ENCODE measurements around the gene GNG4.
"Not testable (repeated sequence)": the region's sequence is repeated elsewhere in the genome, so short reads cannot be mapped to it uniquely, and the experiment has no call there.

Gene GNG4

DNA sequence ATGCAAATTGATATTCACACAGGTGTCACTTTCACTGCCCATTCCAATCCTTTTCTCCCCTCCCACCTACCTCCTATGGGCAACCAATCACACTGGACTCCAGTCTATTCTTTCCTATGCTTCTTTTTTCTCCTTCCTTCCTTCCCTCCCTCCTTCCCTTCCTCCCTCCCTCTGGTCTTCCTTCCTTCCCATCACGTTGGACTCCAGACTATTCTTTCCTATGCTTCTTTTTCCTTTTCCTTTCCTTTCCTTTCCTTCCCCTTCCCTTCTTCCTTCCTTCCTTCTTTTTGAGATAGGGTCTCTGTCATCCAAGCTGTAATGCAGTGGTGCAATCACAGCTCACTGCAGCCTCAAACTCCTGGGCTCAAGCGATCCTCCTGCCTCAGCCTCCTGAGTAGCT is 64.6 kb downstream of the GNG4 start:
- DNase-seq (ENCODE audit: low read depth in 2 of 2) = no peak

DNA sequence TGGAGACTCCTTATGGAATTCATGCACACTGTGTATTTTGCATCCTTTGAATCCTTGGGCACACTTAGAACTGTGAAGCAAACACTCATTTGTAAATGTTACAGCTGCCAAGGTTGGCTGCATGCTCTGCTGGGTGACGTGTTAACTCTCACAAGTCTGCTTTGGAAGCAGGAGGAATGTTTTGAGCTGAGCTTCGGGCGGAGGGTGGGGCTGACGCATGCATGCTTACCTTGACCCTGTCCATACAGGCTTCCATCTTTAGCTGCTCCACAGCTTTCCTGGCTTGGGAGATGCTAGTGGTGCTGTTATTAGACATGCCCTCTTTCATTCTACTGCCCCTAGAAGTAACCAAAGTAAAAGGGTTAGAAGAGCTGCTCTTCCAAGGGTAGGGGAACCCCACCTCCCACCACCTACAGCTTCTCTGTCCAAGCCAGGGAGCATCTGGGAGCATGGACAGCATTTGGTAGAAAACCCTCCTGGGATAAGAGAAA is 66.0 kb downstream of the GNG4 start:
- DNase-seq (ENCODE audit: low read depth in 2 of 2) = no peak

DNA sequence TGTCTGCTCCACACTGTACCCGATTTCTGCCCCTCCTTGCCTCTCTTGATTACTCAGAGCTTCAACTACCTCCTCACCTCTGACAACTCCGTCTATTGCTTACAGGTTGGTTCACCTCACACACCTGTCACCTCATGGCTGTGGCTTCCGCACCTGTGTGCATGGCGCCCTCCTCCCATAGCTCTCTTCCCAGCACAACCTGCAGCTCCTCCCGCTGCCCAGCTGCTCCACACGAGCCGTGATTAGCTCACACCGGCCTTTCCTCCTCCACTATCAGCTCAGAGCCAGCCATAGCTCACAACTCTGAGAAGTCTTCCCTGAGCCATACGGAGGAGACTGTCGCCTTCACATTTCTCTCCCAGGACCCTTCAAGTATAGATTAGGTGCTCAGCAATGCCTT is 67.5 kb downstream of the GNG4 start:
- no peak for DNase-seq (ENCODE audit: low read depth in 2 of 2)

DNA sequence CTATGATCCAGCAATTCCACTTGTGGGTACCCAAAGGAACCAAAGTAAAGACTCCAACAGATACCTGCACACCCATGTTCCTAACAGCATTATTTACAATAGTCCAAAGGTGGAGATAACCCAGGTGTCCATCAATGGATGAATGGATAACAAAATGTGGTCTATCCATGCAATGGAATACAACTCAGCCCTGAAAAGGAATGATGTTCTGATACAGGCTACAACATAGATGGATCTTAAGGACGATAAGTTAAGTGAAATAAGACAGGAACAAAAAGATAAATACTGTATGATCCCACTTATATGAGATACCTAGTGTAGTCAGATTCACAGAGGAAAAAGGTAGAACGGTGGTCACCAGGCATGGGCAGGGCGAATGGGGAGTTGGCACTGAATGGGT is 69.7 kb downstream of the GNG4 start:
- DNase-seq (ENCODE audit: low read depth in 2 of 2) = no peak

DNA sequence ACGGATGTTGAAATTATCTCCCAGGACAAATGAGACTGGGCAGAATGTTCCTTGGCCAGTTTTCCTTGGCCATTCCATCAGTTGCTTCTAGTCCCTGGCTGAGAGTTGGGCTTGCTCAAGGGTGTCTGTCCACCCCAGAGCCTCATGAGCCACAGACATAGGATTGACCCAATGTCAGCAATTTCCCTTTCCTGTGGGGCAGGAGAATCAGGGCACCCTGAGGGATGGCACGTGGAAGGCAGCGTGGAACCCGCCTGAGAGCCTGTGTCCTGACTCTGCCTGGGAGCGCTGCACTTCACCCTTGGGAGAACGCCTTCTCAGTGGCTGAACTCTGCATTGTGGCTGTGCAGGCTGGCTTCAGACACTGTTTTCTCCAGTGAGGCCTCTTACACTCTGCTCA is 74.0 kb downstream of the GNG4 start:
- DNase-seq (ENCODE audit: low read depth in 2 of 2) = no peak

DNA sequence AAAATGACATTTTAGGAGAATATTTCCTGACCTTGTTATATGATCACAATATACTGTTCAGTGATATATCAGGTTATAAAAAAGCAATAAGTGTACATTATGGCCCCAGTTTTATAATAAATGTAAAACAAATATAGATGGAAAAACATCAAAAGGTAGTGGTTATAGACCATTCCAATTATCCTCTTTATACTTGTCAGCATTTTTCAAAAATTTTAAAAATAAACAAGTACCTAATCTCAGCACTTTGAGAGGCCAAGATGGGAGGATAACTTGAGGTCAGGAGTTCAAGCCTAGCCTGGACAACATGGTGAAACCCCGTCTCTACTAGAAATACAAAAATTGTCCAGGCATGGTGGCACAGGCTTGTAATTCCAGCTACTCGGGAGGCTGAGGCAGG is 75.7 kb downstream of the GNG4 start:
- DNase-seq (ENCODE audit: low read depth in 2 of 2) = no peak

DNA sequence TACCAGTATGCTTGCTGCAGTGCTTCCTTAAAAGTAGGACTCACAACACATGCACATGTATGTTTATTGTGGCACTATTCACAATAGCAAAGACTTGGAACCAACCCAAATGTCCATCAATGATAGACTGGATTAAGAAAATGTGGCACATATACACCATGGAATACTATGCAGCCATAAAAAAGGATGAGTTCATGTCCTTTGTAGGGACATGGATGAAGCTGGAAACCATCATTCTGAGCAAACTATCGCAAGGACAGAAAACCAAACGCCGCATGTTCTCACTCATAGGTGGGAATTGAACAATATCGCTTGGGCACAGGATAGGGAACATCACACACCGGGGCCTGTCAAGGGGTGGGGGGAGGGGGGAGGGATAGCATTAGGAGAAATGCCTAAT is 76.6 kb downstream of the GNG4 start:
- not testable (repeated sequence) for DNase-seq (ENCODE audit: low read depth in 2 of 2)

DNA sequence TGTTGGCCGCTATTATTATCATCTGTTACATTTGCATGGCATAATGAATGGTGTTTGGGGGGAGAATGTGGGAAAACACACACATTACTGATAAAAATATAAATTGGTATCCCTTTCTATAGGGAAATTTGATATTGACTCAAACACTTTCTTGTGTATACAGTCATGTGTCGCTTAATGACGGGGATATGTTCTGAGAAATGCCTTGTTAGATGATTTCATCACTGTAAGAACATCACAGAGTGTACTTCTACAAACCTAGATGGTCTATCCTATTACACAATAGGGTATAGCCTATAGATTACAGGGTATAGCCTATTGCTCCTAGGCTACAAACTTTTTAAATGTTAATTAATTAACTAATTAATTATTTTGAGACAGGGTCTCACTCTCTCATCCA is 78.1 kb downstream of the GNG4 start:
- no peak for DNase-seq (ENCODE audit: low read depth in 2 of 2)

DNA sequence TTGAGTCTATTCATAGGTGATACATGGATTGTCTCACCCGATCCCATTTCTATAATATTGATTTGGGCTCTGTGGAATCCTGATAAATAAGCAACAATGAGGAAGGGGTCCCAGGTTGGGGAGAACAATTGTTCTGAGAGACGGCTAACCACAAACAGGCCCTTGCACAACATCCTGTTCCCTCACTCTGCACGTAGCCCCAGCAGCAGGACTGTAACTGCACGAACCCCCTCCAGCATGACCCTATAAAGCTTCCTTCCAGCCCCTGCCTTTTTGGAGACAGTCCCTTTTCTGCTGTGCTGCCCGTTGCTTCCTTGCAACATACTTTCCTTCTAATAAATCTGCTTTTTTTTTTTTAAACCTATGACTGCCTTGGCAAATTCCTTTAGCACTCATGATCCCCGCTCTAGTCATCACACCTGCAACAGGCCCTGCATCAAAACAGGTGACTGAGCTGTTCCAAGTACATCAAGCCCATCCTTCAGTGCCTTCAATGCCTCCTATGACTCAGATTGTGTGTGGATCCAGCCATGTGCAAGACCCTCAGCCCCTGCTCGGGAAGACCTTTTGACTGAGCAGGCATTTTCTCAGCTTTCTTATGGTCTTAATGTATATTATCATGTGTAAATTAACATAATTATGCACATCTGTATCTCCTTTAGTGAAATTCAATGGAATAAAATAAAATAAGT is 81.6 kb downstream of the GNG4 start:
- DNase-seq (ENCODE audit: low read depth in 2 of 2) = no peak

DNA sequence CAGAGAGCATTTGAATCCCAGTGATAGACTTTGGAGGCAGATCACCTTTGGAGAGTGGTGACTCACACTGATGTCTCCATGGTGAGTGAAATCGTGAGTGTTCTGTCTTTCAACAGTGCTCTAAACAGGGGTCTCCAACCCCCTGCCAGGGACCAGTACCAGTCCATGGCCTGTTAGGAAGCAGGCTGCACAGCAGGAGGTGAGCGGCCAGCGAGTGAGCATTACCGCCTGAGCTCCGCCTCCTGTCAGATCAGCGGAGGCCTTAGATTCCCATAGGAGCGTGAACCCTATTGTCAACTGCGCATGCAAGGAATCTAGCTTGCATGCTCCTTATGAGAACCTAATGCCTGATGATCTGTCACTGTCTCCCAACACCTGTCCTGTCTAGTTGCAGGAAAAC is 83.5 kb downstream of the GNG4 start:
- DNase-seq (ENCODE audit: low read depth in 2 of 2) = no peak

DNA sequence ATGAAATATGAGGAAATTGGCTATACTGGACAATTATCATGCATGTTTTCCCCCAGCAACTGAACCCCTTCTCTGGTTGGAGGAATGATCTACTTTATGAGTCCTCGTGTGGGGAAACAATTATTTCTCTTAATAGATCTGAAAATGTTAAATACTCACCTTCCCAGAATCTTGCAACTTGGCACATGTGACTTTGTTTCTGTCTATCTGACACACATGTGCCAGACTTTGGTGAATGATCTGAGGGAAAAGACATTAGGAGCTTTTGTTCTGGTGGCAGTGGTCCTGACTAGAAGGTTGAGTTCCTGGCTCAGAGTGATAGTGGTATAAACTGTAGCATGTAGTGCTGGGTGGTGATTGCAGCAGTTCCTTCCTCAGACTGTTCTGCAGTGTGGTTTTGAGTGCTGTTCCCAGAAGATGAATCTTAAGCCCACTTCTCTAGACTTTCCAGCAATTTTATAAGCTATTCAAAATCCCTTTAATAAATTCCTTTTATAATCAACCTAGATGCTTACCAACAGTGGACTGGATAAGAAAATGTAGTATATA is 86.0 kb downstream of the GNG4 start:
- no peak for DNase-seq (ENCODE audit: low read depth in 2 of 2)

DNA sequence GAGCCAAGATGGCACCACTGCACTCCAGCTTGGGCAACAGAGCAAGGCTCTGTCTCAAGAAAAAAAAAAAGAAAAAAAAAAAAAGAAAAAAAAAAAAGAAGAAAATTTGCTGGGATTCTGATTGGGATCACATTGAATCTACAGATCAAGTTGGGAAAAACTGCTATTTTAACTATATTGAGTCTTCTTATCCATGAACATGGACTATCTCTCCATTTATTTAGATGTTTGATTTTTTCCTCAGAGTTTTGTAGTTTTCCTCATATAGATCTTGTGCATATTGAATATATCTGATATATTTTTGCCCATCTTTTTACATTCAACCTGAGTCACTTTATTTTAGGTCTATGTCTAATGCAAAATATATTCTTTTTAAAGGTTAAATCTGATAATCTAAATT is 87.0 kb downstream of the GNG4 start:
- no peak for DNase-seq (ENCODE audit: low read depth in 2 of 2)

DNA sequence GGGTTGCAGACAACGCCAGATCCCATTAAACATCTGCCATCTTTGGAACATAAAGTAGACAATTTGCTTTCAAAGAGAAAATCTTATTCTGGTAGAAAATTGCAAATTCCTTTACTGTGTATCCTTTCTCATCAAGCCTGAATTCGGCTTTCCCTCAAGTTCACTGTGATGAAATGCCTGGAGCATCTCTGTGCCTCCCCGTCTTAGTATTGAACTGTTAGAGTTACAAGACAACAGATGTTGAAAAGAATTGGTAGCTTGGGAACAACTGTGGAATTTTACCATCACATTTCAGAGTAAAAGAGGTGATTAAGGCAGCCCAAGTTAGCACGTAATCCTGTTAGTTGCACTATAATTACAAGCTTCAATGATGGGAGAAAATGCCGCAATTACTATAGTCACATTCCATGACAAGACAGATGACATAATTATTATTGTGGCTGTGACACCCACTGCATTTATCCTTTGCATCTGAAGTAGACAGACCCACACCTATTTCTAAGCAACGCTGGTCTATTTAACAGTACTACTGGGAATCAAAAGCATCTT is 90.9 kb downstream of the GNG4 start:
- no peak for DNase-seq (ENCODE audit: low read depth in 2 of 2)

DNA sequence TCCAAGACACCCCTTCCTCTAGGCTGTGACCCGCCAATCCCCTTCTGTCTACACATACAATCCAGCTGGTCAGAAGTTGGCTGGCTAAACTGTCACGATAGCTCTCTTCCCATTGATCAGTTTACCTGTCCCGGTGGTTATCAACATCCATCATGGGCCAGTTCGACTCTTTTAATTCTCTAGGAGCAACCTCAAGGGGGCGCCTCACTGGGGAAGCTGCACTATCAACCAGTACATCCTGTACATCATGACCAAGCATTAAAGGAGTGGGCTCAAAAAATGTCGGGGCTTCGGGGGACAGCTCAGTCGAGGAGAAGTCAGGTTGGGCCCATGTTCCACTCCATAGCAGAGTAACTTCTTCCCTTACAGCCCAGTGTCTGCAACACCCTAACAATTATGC is 92.1 kb downstream of the GNG4 start:
- DNase-seq (ENCODE audit: low read depth in 2 of 2) = no peak

DNA sequence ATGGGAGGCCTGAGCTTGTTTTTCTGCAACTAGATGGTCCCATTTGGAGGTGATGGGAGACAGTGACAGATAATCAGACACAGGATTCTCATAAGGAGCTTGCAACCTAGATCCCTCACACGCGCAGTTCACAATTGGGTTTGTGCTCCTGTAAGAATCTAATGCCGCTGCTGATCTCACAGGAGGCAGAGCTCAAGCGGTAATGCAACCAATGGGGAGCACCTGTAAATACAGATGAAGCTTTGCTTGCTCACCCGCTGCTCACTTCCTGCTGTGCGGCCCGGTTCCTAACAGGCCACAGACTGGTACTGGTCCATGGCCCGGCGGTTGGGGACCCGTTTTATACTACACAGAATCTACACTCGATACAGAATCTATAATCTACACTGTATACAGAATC is 92.8 kb downstream of the GNG4 start:
- DNase-seq (ENCODE audit: low read depth in 2 of 2) = no peak

DNA sequence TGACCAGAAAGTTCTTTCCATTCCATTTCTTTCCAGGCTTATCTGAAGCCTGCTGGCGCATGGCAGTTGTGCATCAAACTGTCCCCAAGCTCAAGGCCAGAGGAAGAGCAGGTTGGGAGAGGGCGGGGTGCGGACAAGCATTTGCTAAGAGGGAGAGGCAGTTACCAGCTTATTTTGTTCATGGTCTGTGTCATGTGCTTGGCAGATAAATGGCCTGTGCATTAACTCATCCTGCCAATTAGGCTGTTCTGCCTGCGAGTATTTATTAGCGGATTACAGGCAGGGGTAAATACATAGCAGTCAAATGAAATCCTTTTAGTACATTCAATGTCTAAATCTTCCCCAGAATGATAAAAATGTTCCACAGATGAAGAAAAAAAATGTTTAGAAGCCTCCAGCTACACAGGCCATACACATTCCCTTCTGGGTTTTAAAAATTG is 96.5 kb downstream of the GNG4 start:
- DNase-seq (ENCODE audit: low read depth in 2 of 2) = no peak

DNA sequence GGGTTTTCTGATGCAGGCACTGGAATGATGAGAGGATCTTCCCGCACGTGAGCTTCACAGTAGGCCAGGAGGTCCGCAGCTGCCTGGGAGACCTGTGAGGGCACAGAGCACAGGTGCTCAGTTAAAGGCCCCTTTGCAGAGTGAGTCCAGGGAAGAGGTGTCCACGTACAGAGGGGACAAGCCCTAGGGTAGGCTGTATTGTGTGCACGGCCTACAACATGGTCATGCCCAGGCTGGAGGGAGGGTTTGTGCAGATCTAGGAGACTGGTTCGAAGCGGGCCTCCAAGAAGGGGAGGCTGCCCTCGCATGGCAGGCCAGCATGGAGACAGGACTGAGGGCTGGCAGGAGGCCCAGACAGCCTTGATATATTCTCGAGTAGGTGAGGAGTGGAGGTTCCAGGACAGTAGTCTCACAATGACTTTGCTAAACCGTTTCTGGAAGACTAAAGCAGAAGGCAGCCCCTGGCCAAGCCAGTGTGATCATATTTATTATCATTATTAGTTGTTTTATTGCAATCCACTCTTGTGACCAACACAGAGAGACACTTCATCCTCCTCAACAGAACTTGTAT is 97.4 kb downstream of the GNG4 start:
- no peak for DNase-seq (ENCODE audit: low read depth in 2 of 2)

DNA sequence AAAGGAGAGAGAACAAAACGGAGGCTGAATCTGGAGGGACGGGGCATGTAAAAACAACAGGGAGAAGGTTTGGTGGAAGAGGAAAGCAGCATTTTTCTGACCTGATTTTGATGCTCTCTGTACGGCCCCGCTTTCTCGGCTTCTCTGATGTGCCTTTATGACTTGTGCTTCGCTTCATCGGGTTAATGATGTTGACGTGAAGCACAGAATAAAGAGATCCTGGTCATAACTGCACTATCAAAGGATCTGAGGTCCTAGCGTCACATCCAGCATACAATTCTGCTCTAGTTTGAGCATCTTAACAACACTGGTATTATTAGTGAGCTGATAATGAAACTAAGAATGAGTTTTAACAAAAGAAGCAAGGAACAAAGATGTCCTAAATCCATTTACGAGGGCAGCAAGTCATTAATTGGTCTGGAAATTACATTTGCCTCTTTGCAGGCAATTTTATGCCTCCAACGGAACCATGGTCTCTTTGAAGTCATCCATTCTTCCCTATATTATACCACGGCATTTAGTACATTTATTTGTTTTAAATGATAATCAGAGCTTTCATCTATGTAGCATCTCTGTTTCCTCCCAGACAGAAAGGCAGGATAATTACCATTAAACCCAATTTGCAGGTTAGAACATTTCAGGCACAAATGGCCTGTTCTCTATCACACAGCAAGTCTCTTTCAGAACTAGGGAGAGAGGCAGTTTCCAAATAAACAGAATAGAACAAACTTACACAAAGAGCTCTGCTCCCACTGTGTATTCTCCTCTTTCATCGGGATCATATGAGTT is 100.0 kb downstream of the GNG4 start:
- DNase-seq (ENCODE audit: low read depth in 2 of 2) = no peak

DNA sequence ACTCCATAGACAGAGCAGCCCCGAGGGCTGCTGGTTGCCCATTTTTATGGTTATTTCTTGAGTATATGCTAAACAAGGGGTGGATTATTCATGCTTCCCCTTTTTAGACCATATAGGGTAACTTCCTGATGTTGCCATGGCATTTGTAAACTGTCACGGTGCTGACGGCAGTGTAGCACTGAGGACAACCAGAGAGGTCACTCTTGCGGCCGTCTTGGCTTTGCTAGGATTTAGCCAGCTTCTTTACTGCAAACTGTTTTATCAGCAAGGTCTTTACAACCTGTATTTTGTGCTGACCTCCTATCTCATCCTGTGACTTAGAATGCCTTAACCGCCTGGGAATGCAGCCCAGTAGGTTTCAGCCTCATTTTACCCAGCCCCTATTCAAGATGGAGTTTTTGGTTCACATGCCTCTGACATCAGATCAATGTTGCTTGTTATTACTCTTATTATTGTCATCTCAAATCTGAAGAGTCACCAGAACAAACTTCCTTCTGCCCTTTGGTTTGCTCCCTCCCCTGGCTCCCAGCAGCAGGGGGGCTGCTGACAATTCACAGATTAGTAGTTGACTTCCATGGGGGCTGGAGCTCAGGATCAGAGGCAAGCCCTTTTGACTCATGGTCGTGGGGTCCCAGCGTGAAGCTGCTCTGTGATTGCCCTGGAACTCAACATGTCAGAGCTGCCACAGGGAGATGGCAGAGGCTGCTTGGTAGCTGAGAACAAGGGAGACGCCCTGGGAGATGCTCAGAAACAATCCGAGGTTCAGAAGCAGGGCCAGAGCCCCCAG is 103.0 kb downstream of the GNG4 start:
- DNase-seq (ENCODE audit: low read depth in 2 of 2) = not testable (repeated sequence)

DNA sequence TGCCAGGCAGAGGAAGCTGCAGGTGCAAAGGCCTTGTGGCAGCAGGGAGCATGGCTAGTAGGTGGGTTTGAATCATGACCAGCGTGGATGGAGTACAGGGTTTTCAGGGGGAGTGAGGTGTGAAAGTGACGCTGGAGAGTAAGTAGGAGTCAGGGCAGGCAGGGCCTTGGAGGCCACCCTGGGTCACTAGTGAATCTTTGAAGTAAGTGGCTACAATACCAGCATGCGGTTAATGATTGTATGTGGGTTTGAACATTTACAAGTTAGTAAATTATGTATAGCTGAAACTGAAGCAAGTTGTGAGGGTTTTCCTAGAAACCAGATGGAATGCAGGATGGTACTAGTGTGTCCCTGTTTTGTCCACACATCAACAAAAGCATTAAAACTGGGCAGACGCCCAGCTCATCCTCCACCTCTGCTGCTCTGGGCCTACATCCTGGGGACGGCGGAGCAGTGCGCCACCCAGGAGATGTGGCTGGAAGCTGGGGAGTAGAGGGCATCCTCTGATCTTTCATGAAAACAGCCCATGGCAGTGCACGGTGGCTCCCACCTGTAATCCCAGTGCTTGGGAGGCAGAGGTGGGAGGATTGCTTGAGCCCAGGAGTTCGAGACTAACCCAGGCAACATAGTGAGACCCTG is 104.2 kb downstream of the GNG4 start:
- no peak for DNase-seq (ENCODE audit: low read depth in 2 of 2)

DNA sequence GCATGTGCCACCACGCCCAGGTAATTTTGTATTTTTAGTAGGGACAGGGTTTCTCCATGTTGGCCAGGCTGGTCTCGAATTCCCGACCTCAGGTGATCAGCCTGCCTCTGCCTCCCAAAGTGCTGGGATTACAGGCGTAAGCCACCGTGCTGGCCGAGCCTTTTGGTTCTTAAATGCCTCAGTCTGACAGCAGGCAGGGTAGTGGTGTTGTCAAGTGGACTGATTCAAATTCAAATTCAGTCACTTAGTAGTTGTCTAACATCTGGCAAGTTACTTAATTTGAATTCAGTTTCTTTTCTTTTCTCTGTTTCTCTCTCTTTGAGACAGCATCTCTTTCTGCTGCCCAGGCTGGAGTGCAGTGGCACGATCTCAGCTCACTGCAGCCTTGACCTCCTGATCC is 106.7 kb downstream of the GNG4 start:
- not testable (repeated sequence) for DNase-seq (ENCODE audit: low read depth in 2 of 2)

Data from stimulated activated CD4-positive, alpha-beta T cell treated with anti-CD3 and anti-CD28 coated beads, Interleukin-15, amount 100 ng/mL, for 48 hours (primary cell).